Measurements from ENCODE around the gene UPF2. TPM values are rescaled to one million over a fixed set of nuclear protein-coding genes. Genes with fewer than 3 reads are reported as not detected.
A peak's percentile ranks its signal among the peaks of the same experiment; 100 is the strongest.

The UPF2 gene
- total RNA-seq, 1 donor, result 18.3 TPM

GRCh38 chr10:12056748-12057147 lies 14.1 kb upstream of the UPF2 start:
- TF ChIP-seq CTCF (IDR thresholded peaks at IDR 0.05; ENCODE audit: insufficient read depth, low read length), result no peak
- DNase-seq (ENCODE audit: low read depth), result peak; percentile 60
- no peak overlapping the region for H3K4me3 ChIP-seq (ENCODE audit: low read depth, low read length)

GRCh38 chr10:12055732-12056131 lies 13.1 kb upstream of the UPF2 start:
- no peak for DNase-seq (ENCODE audit: low read depth)
- H3K4me3 ChIP-seq (ENCODE audit: low read depth, low read length), result no peak overlapping the region
- no peak for TF ChIP-seq CTCF (IDR thresholded peaks at IDR 0.05; ENCODE audit: insufficient read depth, low read length)

GRCh38 chr10:12051241-12051640 lies 8.6 kb upstream of the UPF2 start:
- no peak for TF ChIP-seq CTCF (IDR thresholded peaks at IDR 0.05; ENCODE audit: insufficient read depth, low read length)
- no peak overlapping the region for H3K4me3 ChIP-seq (ENCODE audit: low read depth, low read length)
- no peak for DNase-seq (ENCODE audit: low read depth)

- DNase-seq (ENCODE audit: low read depth), result no peak
These were observed 7.9 kb upstream of the UPF2 start for GRCh38 chr10:12050528-12050927.

GRCh38 chr10:12048547-12048946 lies 5.9 kb upstream of the UPF2 start:
- DNase-seq (ENCODE audit: low read depth), result no peak
- no peak for TF ChIP-seq CTCF (IDR thresholded peaks at IDR 0.05; ENCODE audit: insufficient read depth, low read length)
- no peak overlapping the region for H3K4me3 ChIP-seq (ENCODE audit: low read depth, low read length)

More at GRCh38 chr10:12050528-12050927, 7.9 kb upstream of the UPF2 start:
- no peak overlapping the region for H3K4me3 ChIP-seq (ENCODE audit: low read depth, low read length)
- TF ChIP-seq CTCF (IDR thresholded peaks at IDR 0.05; ENCODE audit: insufficient read depth, low read length), result no peak

- H3K4me3 ChIP-seq (ENCODE audit: low read depth, low read length), result no peak overlapping the region
- DNase-seq (ENCODE audit: low read depth), result no peak
- TF ChIP-seq CTCF (IDR thresholded peaks at IDR 0.05; ENCODE audit: insufficient read depth, low read length), result no peak
These were observed 3.0 kb upstream of the UPF2 start for GRCh38 chr10:12045596-12045995.

- TF ChIP-seq CTCF (IDR thresholded peaks at IDR 0.05; ENCODE audit: insufficient read depth, low read length), result no peak
- DNase-seq (ENCODE audit: low read depth), result no peak
- peak overlapping the region; percentile 95 for H3K4me3 ChIP-seq (ENCODE audit: low read depth, low read length)
These were observed 206 bp downstream of the UPF2 start for GRCh38 chr10:12042409-12042796.

Data from fibroblast of the aortic adventitia (primary cell).